ENCODE data around the gene SPAG4.

Gene SPAG4

DNA sequence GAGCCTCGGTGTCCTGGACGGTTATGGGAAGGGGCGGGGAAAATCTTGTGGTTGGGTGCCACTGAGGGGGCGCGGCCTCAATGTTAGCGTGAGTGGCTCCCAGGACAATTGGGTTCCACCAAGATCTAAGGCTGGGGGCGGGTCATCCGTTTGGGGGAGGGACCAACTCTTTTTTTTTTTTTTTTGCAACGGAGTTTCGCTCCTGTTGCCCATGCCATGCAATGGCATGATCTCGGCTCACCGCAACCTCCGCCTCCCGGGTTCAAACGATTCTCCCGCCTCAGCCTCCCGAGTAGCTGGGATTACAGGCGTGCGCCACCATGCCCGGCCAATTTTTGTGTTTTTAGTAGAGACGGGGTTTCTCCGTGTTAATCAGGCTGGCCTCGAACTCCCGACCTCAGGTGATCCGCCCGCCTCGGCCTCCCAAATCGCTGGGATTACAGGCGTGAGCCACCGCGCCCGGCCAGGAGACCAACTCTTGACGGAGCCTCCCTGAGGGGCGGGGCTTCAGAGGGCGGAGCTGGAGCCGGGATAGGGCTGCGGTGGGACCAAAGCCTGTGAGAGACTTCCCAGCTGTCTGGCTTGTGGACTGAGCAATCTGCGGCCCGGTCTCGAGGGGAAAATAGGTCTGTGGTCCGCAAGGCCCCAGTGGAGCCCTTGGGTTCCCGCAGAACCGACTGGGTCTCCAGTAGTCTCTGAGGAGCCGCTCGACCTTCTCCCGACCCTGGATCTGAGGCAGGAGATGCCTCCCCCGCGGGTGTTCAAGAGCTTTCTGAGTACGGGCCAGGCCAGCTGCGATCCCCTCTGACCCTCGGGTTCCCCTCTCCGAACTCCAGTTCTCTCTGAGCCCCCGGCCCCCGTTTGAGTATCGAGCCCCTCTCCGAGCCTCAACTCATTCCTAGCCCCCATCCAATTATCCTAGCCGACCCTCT lies 1.1 kb downstream of the SPAG4 start:
- TF ChIP-seq EZH2phosphoT487 (IDR thresholded peaks at IDR 0.05; ENCODE audit: borderline replicate concordance, low read length): no peak
- TF ChIP-seq, protein P1, sequence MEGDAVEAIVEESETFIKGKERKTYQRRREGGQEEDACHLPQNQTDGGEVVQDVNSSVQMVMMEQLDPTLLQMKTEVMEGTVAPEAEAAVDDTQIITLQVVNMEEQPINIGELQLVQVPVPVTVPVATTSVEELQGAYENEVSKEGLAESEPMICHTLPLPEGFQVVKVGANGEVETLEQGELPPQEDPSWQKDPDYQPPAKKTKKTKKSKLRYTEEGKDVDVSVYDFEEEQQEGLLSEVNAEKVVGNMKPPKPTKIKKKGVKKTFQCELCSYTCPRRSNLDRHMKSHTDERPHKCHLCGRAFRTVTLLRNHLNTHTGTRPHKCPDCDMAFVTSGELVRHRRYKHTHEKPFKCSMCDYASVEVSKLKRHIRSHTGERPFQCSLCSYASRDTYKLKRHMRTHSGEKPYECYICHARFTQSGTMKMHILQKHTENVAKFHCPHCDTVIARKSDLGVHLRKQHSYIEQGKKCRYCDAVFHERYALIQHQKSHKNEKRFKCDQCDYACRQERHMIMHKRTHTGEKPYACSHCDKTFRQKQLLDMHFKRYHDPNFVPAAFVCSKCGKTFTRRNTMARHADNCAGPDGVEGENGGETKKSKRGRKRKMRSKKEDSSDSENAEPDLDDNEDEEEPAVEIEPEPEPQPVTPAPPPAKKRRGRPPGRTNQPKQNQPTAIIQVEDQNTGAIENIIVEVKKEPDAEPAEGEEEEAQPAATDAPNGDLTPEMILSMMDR (IDR thresholded peaks at IDR 0.05; ENCODE audit: low read depth, low read length, poor library complexity, severe bottlenecking): no peak
- Histone ChIP-seq H3K9me2 (replicated peaks; ENCODE audit: control insufficient read depth, low read length) (no peaks in the 10 kb centered on the region), H3K4me2 (ENCODE audit: low read length) (peak overlapping the region; percentile 77), H3K4me1 (ENCODE audit: control insufficient read depth, low read length) (peaks cover 61% of the 10 kb centered on the region), H3K27me3 (ENCODE audit: control insufficient read depth, low read length) (peaks cover 9% of the 10 kb centered on the region; the same call in 1 of the 2 replicates), H3K79me2 (ENCODE audit: control insufficient read depth, low read length) (no peaks in the 10 kb centered on the region), H3K27ac (ENCODE audit: low read depth, low read length) (peak overlapping the region; percentile 18), H3F3A (ENCODE audit: control insufficient read depth, insufficient read depth) (peaks cover 10% of the 10 kb centered on the region), H3K4me3 (ENCODE audit: low read length) (peak overlapping the region; percentile 70), H3K36me3 (ENCODE audit: control insufficient read depth, low read length) (peaks cover 8% of the 10 kb centered on the region; the same call in 1 of the 2 replicates), H4K20me1 (ENCODE audit: control insufficient read depth, insufficient read depth, low read depth, low read length) (no peaks in the 10 kb centered on the region), H3K9me3 (ENCODE audit: control insufficient read depth, insufficient read depth, low read length) (no peaks in the 10 kb centered on the region)

DNA sequence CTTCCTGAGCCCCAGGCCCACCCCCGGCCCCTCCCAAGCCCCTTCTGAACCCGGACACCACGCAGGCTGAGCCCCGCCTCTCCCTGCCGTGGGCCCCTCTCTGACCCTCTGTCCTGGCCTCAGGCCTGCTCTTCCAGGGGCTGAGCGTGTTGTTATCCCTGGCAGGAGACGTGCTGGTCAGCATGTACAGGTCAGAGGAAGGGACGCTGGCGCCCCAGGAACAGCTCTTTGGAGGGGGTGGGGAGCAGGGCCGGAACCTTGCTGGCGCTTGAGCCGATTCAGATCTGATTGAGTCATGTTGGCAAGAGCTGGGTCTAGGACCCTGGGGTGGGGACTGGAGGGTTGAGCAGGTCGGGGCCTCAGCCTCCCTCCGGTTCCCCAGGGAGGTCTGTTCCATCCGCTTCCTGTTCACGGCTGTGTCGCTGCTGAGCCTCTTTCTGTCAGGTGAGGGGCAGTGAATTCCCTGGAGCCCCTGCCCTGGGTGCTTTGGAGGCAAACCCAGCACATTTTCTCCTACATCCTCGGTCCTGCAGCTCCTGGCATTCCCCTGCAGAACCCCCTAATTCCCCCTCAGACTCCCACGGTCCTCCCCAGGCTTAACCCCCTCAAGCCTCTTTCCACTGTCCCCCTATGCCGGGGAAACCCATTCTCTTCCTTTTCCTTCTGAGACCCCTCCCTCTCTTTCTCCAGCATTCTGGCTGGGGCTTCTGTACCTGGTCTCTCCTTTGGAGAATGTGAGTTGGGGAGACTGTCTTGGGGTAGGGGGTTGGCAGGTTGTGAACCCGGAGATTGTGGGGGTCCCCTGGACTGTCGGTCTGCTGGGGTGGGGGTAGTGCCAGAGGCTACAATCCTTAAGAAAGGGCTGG lies 2.0 kb downstream of the SPAG4 start:
- Histone ChIP-seq H3K27me3 (ENCODE audit: control insufficient read depth, low read length) (peaks cover 9% of the 10 kb centered on the region; the same call in 1 of the 2 replicates), H3K4me1 (ENCODE audit: control insufficient read depth, low read length) (peaks cover 52% of the 10 kb centered on the region), H3K4me3 (ENCODE audit: low read length) (peak overlapping the region; percentile 70), H3K9me3 (ENCODE audit: control insufficient read depth, insufficient read depth, low read length) (no peaks in the 10 kb centered on the region), H3K79me2 (ENCODE audit: control insufficient read depth, low read length) (no peaks in the 10 kb centered on the region), H3K36me3 (ENCODE audit: control insufficient read depth, low read length) (peaks cover 8% of the 10 kb centered on the region; the same call in 1 of the 2 replicates), H3F3A (ENCODE audit: control insufficient read depth, insufficient read depth) (peaks cover 10% of the 10 kb centered on the region), H3K27ac (ENCODE audit: low read depth, low read length) (peak overlapping the region; percentile 18), H3K4me2 (ENCODE audit: low read length) (peak overlapping the region; percentile 77), H3K9me2 (replicated peaks; ENCODE audit: control insufficient read depth, low read length) (no peaks in the 10 kb centered on the region), H4K20me1 (ENCODE audit: control insufficient read depth, insufficient read depth, low read depth, low read length) (no peaks in the 10 kb centered on the region)
- TF ChIP-seq, protein P1 (IDR thresholded peaks at IDR 0.05; ENCODE audit: low read depth, low read length, poor library complexity, severe bottlenecking): peak; percentile 53
- TF ChIP-seq EZH2phosphoT487 (IDR thresholded peaks at IDR 0.05; ENCODE audit: borderline replicate concordance, low read length): no peak

DNA sequence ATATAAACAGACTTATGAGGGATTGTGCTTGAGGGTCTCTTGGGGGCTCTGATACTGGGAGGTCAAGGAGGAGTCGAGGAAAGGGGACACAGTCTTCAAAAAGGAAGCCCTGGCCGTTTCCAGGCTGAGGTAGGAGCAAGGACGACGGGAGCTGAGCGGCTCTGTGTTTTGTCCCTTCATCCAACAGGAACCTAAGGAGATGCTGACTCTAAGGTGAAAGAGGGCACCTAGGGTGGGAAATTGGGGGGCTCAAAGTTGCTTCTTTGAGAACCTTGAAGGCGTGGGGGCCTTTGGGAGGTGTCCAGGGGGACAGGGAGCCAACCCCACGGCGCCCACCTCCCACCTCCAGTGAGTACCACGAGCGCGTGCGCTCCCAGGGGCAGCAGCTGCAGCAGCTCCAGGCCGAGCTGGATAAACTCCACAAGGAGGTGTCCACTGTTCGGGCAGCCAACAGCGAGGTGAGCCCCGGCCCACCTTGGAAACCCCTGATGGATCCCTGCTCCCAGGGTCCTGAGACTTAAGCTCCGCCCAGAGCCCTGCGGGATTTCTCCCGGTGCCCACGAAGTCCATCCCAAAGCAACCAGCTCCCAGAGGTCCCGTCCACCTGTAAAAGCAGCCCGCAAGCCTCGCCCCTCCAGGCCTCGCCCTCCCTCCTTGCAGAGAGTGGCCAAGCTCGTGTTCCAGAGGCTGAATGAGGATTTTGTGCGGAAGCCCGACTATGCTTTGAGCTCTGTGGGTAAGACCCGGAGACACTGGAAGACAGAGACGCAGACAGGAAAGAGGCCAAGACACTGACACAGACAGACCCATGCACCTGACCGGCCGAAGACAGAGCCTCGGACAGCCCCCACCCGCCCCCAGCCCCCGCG lies 2.9 kb downstream of the SPAG4 start:
- Histone ChIP-seq H3K4me1 (ENCODE audit: control insufficient read depth, low read length) (peaks cover 50% of the 10 kb centered on the region), H3K27ac (ENCODE audit: low read depth, low read length) (no peak overlapping the region)
- no peak for TF ChIP-seq EZH2phosphoT487 (IDR thresholded peaks at IDR 0.05; ENCODE audit: borderline replicate concordance, low read length)
- TF ChIP-seq, protein P1 (IDR thresholded peaks at IDR 0.05; ENCODE audit: low read depth, low read length, poor library complexity, severe bottlenecking): no peak

More for the DNA sequence above, 2.9 kb downstream of the SPAG4 start:
- H4K20me1 ChIP-seq (ENCODE audit: control insufficient read depth, insufficient read depth, low read depth, low read length): no peaks in the 10 kb centered on the region
- peaks cover 10% of the 10 kb centered on the region for H3F3A ChIP-seq (ENCODE audit: control insufficient read depth, insufficient read depth)
- H3K4me3 ChIP-seq (ENCODE audit: low read length): peak overlapping the region; percentile 70
- no peaks in the 10 kb centered on the region for H3K9me2 ChIP-seq (replicated peaks; ENCODE audit: control insufficient read depth, low read length)
- H3K9me3 ChIP-seq (ENCODE audit: control insufficient read depth, insufficient read depth, low read length): no peaks in the 10 kb centered on the region
- H3K27me3 ChIP-seq (ENCODE audit: control insufficient read depth, low read length): peaks cover 9% of the 10 kb centered on the region; the same call in 1 of the 2 replicates
- peak overlapping the region; percentile 77 for H3K4me2 ChIP-seq (ENCODE audit: low read length)
- H3K36me3 ChIP-seq (ENCODE audit: control insufficient read depth, low read length): peaks cover 8% of the 10 kb centered on the region; the same call in 1 of the 2 replicates
- no peaks in the 10 kb centered on the region for H3K79me2 ChIP-seq (ENCODE audit: control insufficient read depth, low read length)
